Testis (tissue), 3 donors: ENCODE measurements around the gene NUDCD3. TPM values are rescaled to one million over a fixed set of nuclear protein-coding genes. Genes with fewer than 3 reads are reported as not detected.

Experiments used
- DNase-seq: peaks from one replicate; pipeline ENCODE4 v3.0.0-alpha.2; 2019
- H3K27ac ChIP-seq, 2 donors: fragments of 200-600 bp; sonication (generic); one replicate each; pipeline ENCODE4 v1.5.1; 2019
- H3K27me3 ChIP-seq: fragments of 200-600 bp; sonication (generic); one replicate; pipeline ENCODE4 v1.5.1; 2019
- H3K36me3 ChIP-seq: fragments of 200-600 bp; sonication (generic); one replicate; pipeline ENCODE4 v1.5.1; 2017; ENCODE audit warnings: low read depth; ENCODE audit errors: missing control alignments
- H3K4me1 ChIP-seq: fragments of 200-600 bp; sonication (generic); one replicate; pipeline ENCODE4 v1.5.1; 2019
- H3K4me3 ChIP-seq, 2 donors: fragments of 200-600 bp; sonication (generic); one replicate each; pipeline ENCODE4 v1.5.1; 2017 to 2019
- H3K9me3 ChIP-seq: fragments of 200-600 bp; sonication (generic); one replicate; pipeline ENCODE4 v1.5.1; 2017
- CTCF ChIP-seq, 3 experiments: fragments of 450-650 bp in 2 of 3; fragments of 200-600 bp in 1 of 3; sonication (generic) in 1 of 3; IDR thresholded peaks; one replicate each; pipeline ENCODE4 v1.5.1; 2016 to 2019; ENCODE audit warnings: antibody characterized with exemption in 3 of 3, mild to moderate bottlenecking in 2 of 3, moderate library complexity in 1 of 3
- POLR2A ChIP-seq: fragments of 450-650 bp; IDR thresholded peaks from one replicate; pipeline ENCODE4 v1.6.1; 2017; ENCODE audit warnings: antibody characterized with exemption, mild to moderate bottlenecking, moderate library complexity
- WGBS, 2 donors: methylation state at CpG; one replicate each; pipeline ENCODE4 v1.1.5; 2018; 5-methylcytosine and 5-hydroxymethylcytosine counted together
- intact Hi-C: fragments of 100-400 bp; cut with DNase I; formaldehyde crosslinking; loops from one replicate; pipeline ENCODE4 v1.15.1; 2023; ENCODE audit warnings: low total_unique reads
- polyA plus RNA-seq: library from polyadenylated mRNA; stranded (reverse); fragments of 350-450 nt; fragmentation: Illumina TruSeq; extraction: RNeasy Lipid Tissue Mini Kit (QIAGEN cat#74804); gene quantifications from one replicate; pipeline ENCODE4 v1.2.3, GENCODE V29; 2014; ENCODE audit warnings: low read depth, low replicate concordance; ENCODE audit not compliant: insufficient read depth
- total RNA-seq, 2 donors: library from RNA; depleted of rRNA; stranded (reverse); fragments of >200 nt; gene quantifications; one replicate each; pipeline ENCODE4 v1.2.3, GENCODE V29; 2016

The NUDCD3 gene
- total and polyA plus RNA-seq, 3 donors from 2014 or later = 50.6 to 112 (median 54.6) TPM

- no peaks in the 10 kb centered on the region for H3K9me3 ChIP-seq
- DNase-seq = no peak
- H3K27ac ChIP-seq = no peak overlapping the region
- H3K4me1 ChIP-seq = no peaks in the 10 kb centered on the region
- TF ChIP-seq POLR2A (no peak), CTCF (IDR thresholded peaks at IDR 0.05) (no peak)
- intact Hi-C loops = no loop called here
- no peaks in the 10 kb centered on the region for H3K27me3 ChIP-seq
- WGBS, 2 donors = 91 to 100% methylated on average over 1 of the region's 1 CpG
- no peak overlapping the region for H3K4me3 ChIP-seq
- H3K36me3 ChIP-seq = no peaks in the 10 kb centered on the region
Measured at GRCh38 chr7:44368885-44369284, 121.6 kb downstream of the NUDCD3 start.

GRCh38 chr7:44368455-44368854 is 122.0 kb downstream of the NUDCD3 start:
- H3K4me1 ChIP-seq = no peaks in the 10 kb centered on the region
- no peaks in the 10 kb centered on the region for H3K9me3 ChIP-seq
- H3K27me3 ChIP-seq = no peaks in the 10 kb centered on the region
- TF ChIP-seq POLR2A (no peak), CTCF (IDR thresholded peaks at IDR 0.05) (no peak)
- H3K4me3 ChIP-seq = no peak overlapping the region
- no peak overlapping the region for H3K27ac ChIP-seq
- intact Hi-C loops = no loop called here
- H3K36me3 ChIP-seq = no peaks in the 10 kb centered on the region
- no peak for DNase-seq

GRCh38 chr7:44367475-44368043 is 122.9 kb downstream of the NUDCD3 start:
- 78 to 91% methylated on average over 3 to 5 of the region's 5 CpGs for WGBS, 2 donors
- Histone ChIP-seq H3K27ac (no peak overlapping the region), H3K36me3 (no peaks in the 10 kb centered on the region), H3K4me3 (no peak overlapping the region), H3K27me3 (no peaks in the 10 kb centered on the region), H3K9me3 (no peaks in the 10 kb centered on the region), H3K4me1 (no peaks in the 10 kb centered on the region)
- no peak for DNase-seq
- TF ChIP-seq POLR2A (no peak), CTCF (IDR thresholded peaks at IDR 0.05) (no peak)
- intact Hi-C loops = no loop called here

- no peak for DNase-seq
- H3K9me3 ChIP-seq = no peaks in the 10 kb centered on the region
- no peak overlapping the region for H3K27ac ChIP-seq
- no peak for TF ChIP-seq CTCF (IDR thresholded peaks at IDR 0.05)
- TF ChIP-seq POLR2A = no peak
- WGBS, 2 donors = 79 to 93% methylated on average over 4 of the region's 4 CpGs
- intact Hi-C loops = no loop called here
- no peaks in the 10 kb centered on the region for H3K4me1 ChIP-seq
- no peaks in the 10 kb centered on the region for H3K36me3 ChIP-seq
- H3K27me3 ChIP-seq = no peaks in the 10 kb centered on the region
- no peak overlapping the region for H3K4me3 ChIP-seq
Measured at GRCh38 chr7:44366986-44367385, 123.5 kb downstream of the NUDCD3 start.

- H3K36me3 ChIP-seq = no peaks in the 10 kb centered on the region
- TF ChIP-seq POLR2A = no peak
- TF ChIP-seq CTCF (IDR thresholded peaks at IDR 0.05) = no peak
- WGBS, 2 donors = 68 to 84% methylated on average over 2 of the region's 2 CpGs
- no peaks in the 10 kb centered on the region for H3K27me3 ChIP-seq
- no peaks in the 10 kb centered on the region for H3K9me3 ChIP-seq
- intact Hi-C loops = no loop called here
- H3K4me3 ChIP-seq = no peak overlapping the region
- no peaks in the 10 kb centered on the region for H3K4me1 ChIP-seq
- no peak overlapping the region for H3K27ac ChIP-seq
- DNase-seq = no peak
Measured at GRCh38 chr7:44353668-44354067, 136.8 kb downstream of the NUDCD3 start.
